A172 (cell line): Measurements from ENCODE around the gene RIC8B. TPM values are rescaled to one million over a fixed set of nuclear protein-coding genes. Genes with fewer than 3 reads are reported as not detected.
"Not testable (repeated sequence)": the region's sequence is repeated elsewhere in the genome, so short reads cannot be mapped to it uniquely, and the experiment has no call there.

ENCODE experiments used
- DNase-seq: peaks from one replicate; pipeline ENCODE4 v3.0.0-alpha.2; 2015; ENCODE audit warnings: low spot score
- total RNA-seq: library from RNA; depleted of rRNA; stranded (reverse); fragments of >200 nt; shearing (Covaris generic); gene quantifications from 2 replicates; pipeline ENCODE4 v1.2.3, GENCODE V29; 2014

The RIC8B gene
- total RNA-seq, 1 experiment from 2014 or later = 20.7 TPM

DNA sequence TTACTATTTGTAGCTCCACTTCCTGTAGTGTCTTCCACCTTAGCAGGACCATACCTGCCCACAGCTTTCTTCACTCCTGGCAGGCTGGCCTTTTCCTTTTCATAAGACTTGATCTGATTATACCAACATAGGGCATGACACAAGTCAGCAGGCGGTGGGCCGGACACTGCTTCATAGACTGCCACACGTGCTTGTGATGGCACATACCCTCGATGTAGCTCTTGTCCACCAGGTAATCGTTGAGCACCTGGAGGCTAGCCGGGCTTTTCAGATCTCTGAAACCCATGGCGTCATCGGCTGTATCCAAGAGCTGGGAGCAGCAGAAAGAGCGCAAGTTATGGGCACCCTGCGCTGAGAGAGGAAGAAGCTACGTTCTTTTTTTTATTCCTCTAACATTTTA lies 127.6 kb downstream of the RIC8B start:
- DNase-seq = no peak

DNA sequence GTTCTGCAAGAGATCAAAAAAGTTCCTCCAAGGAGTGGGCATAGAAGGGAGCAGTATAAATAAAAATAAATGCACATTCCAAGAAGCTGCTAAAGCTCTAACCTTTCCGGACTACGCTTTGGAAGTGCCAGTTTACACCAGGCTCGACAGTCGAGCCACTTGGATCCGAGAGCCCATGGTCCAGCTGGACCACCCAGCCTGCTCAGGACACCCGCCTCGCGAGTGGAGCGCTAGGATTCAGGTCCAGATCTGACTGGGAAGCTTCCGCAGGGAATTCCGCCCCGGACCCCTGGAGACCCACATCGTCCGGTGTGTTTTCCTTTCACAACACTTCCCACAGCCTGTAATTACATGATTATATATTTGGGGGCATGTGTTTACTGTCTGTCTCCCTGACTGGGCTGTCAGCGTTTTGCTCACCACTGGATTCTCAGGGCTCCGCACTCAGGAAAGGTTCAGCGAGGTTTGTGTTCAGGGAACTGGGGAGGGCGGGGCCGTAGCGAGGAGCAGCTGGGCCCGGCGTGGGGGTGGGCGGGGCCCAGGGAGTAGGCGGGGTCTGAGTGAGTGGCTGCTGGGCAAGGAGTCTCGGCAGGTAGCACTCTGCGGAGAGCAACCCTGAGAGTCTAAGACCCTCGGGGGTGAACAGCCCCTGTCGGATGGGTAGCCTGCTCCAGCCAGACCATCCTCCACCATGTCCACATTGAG lies 128.9 kb downstream of the RIC8B start:
- DNase-seq = peak; percentile 46

DNA sequence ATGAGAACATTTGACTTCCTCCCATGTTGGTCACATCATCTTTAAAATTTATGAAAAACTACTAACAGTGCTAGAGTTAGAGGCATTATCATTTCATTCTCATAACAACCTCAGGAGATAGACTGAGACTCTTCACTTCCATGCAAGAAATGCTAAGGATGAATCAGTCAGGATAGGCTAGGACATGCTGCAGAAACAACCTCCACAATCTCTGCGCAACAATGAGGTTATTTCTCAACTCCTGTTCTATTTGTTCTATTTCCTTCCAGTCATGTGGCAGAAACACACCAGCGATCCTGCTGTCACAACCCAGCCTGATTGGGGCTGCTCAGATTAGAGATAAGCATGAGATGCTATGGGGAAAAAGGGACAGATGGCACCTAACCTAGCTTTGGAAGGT lies 132.2 kb downstream of the RIC8B start:
- no peak for DNase-seq

DNA sequence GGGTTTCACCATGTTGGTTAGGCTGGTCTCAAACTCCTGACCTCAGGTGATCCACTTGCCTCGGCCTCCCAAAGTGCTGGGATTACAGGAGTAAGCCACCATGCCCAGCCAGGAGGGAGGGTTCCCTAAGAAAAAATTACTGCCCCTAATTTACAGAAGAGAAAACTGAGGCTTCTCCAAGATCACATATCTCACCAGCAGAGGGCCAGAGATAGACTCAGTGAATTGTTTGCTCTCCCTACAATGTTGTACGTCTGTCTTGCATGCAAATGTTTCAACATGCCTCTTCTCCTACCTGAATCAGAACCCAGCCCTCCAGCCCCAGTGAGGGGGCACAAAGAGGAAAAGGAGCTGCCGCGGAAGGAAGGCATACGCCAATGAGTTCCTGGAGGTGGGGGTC lies 132.9 kb downstream of the RIC8B start:
- no peak for DNase-seq

DNA sequence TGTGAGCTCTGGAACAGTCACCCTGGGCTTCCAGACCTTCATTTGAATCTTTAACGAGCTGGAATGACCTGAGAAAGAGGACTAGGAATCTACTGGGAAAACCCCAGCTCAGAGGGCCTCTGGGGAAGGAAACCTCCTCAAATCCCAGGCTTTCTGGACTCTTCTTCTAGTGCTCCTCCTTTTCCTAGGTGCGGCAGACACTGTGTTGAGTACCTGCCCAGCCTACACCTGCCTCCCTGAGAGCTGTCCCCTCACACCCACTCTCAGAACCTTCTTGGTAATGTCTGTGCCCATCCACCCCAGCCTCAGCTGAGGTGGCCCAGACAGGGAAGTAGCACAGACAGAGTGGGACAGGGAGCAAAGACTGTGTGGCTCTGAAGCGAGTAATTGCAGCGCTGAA lies 133.4 kb downstream of the RIC8B start:
- no peak for DNase-seq

DNA sequence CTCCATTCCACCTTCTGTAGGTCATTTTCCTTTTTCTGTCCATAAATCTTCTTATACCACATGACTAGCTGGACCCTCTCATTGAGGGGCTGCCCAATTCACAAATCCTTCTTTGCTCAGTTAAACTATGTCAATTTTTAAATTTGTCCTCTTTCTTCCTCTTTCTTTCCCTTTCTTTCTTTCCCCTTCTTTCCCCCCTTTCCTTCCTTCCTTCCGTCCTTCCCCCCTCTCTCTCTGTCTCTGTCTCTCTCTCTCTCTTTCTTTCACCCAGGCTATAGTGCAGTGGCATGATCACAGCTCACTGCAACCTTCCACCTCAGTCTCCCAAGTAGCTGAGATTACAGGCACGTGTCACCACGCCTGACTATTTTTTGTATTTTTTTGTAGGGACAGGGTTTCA lies 134.1 kb downstream of the RIC8B start:
- DNase-seq = no peak

DNA sequence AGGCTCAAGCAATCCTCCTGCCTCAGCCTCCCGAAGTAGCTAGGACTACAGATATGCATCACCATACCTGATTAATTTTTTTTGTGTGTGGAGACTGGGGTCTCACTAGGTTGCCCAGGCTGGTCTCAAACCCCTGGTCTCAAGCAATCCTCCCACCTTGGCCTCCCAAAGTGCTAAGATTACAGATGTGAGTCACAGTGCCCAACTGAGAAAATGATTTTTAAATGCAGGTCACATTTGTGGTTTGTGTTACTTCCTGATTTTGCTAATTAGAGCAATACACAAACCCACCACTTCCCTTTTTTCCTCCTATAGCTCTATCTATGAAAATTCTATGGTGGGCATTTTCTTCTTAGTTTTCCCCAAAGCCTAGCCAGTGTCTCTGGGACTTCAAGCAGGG lies 135.7 kb downstream of the RIC8B start:
- DNase-seq = no peak

DNA sequence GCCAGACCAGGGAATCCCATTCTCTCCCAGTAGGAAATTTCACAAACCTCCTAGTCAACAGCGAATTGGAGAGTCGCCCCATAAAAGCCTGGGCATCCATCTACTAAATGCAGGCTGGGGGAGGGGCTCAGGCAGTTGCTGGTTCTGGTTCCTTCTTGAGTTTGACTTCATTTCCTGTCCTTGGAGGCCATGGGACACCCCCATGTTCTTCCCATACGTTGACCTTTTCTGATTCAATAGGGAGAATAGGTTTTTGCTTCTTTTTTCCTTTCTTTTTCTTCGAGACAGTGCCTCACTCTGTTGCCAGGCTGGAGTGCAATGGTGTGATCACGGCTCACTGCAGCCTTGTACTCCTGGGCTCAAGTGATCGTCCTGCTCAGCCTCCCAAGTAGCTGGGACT lies 137.1 kb downstream of the RIC8B start:
- no peak for DNase-seq

DNA sequence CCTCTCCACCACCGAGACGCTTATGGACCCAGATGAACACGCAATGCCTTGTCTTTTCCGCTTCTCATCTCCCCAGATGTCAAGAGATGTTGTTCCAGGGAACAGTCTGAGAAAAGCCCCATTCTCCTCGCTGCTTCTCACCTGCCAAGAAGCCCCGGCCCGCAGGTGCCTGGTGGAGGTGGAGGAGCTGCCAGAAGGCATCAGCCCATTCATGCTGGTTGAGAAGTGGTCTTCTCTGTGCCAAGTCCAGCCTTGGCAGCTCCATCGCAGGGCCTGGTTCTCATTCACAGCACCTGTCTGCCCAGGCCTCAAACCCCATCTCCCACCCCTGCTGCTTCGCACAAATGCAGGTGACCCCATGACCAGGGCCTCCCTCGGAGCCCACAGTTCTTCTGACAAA lies 139.0 kb downstream of the RIC8B start:
- no peak for DNase-seq

DNA sequence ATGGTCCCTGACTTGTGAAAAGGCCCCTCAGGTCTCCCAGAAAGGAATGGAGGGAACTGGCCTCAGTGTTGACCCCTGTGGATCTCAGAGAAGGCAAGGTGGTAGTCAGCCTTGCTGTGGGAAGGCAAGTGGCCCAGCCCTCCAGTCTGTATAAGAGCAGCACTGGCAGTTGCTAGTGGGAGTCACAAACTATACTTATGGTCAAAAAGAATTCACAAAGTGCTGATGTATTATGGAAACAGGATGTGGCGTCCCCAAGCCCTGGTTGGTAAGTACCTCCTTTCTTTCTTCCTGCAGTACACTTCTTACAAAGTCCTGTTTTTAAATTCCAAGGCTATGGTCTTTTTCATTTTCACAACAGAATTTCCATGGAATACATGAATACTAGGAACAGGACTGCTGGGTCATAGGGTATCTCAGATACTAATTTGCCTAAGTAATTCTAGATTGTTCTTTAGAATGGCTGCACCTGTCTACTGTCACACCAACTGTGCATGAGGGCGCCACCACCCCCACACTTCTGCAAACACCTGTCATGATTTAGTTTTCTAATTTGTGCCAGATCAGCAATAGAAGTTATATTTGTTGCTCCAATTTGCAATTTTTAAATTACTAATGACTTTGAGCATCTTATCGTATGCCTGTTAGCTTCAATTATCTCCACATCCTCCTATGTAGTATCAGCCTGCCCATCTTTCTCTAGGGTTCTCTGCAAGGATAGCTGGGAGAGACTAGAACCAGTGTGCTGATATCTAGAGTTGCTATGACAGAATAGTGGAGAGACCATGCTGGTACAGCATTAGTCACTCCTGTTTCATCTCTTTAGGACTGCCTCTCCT lies 140.5 kb downstream of the RIC8B start:
- no peak for DNase-seq

DNA sequence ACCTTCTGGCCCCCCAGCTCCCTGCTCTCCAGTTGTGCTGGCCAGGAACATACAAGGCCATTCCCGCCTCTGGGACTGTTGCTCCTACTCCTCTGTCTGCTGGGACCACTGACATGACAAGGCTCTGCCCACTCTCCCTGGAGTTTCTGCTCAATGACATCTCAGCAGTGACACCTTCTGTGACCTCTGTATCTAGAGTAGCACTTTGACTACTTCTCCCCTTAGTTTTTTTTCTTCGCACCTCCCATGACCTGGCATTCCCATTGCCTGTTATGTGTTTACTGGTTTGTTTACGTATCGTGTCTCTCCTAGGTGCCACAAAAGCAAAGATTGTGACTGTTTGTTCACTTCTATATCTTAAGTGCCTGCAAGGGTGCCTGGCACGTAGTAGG lies 141.1 kb downstream of the RIC8B start:
- DNase-seq = no peak

DNA sequence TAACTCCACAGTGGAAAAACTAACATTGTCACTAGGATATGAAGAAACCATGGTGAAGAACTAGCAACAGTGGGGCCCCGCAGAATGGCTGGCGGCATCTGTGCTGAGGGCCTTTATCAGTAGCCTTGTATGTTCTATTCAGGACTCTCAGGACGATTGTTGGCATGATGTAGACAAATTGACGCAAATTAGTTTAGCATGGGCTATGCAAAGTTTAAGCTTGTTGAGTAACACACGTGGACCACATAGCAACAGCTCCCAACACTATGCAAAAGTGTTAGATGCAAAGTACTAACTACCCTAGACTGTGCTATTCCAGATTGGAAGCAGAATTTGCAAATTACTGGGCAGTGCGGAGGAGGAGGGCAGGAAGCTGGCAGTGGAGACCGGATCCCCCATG lies 143.0 kb downstream of the RIC8B start:
- DNase-seq = no peak

DNA sequence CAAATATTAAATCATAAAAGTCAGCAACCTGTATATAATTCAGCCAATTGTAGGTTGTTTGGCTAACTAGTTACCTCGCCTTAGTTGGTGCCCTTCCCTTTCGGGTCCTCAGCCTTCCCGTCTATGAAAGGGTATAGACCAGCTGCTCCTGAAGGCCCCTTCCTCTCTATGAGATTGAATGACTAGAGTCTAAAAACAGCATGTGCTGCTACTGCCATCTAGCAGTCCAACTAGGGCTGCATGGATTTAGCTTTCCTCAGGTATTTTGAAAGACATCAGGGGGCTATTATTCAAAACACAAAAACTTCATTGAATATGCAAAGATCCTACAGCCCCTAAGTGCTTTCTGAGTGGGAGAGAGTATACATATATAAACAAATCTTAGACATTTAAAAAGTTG lies 144.3 kb downstream of the RIC8B start:
- DNase-seq = no peak

DNA sequence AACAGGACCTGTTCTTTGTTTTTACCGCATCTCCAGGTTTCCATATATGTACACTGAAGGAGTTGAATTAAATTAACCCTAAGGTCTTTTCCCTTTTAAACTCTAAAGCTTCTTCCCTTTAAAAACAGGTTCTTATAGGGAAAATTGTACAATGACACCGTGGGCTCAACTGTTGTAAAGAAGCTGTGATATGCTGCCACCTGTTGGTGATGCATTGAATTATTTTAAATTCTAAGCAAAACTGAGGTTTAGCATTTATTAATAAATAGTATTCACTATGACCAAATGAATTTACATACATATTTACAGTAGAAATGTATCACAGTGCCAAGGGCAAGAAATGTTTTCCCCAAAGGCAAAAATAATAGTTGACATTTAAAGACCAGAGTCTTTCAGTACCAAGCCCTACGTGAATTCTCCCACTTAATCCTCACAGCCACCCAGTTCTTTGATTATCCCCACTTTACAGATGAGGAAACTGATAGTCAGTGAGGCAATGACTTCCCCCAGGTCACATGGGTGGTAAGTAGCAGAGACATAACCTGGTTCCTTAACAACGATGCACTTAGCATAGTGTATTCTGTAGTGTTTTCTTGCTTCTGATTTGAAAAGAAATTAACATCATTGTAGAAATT lies 145.5 kb downstream of the RIC8B start:
- peak; percentile 37 for DNase-seq

DNA sequence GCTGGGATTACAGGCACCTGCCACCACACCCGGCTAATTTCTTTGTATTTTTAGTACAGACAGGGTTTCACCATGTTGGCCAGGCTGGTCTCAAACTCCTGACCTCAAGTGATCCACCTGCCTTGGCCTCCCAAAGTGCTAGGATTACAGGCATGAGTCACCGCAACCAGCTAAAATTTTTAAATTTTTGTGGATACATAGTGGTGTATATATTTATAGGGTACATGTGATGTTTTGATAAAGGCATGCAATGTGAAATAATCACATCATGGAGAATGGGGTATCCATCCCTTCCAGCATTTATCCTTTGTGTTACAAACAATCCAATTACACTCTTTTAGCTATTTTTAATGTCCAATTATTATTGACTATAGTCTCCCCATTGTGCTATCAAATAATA lies 147.5 kb downstream of the RIC8B start:
- not testable (repeated sequence) for DNase-seq

DNA sequence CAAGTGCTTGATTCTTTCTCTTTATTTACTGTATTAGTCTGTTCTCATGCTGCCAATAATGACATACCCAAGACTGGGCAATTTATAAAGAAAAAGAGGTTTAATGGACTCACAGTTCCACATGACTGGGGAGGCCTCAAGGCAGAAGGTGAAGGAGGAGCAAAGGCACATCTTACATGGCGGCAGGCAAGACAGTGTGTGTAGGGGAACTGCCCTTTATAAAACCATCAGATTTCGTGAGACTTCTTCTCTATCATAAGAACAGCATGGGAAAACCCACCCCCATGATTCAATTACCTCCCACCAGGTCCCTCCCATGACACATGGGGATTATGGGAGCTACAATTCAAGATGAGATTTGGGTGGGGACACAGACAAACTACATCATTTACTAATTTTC lies 149.1 kb downstream of the RIC8B start:
- not testable (repeated sequence) for DNase-seq

DNA sequence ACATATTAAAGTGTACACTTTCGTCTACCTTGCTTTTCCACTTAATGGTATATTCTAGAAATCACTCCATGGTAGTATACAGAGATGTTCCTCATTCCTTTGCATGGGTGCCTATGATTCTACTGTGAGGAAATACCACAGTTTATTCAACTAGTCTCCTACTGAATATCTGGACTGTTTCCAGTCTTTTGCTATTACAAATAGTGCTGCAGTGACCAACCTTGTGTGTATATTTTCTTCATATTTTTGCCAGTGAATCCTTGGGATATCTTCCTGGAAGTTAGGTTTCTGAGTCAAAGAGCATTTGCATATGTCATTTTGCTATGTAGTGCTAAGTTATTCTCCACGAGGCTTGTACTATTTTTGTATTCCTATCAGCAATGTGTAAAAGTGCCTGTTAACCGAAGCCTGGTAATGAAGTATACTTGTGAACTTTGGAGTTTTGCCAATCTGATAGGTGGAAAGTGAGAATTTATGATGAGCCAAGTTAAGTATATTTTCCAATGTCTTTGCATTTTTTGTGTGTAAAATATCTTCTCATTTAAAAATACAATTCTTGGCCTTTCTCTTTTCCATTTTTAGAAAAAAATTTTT lies 149.9 kb downstream of the RIC8B start:
- no peak for DNase-seq

DNA sequence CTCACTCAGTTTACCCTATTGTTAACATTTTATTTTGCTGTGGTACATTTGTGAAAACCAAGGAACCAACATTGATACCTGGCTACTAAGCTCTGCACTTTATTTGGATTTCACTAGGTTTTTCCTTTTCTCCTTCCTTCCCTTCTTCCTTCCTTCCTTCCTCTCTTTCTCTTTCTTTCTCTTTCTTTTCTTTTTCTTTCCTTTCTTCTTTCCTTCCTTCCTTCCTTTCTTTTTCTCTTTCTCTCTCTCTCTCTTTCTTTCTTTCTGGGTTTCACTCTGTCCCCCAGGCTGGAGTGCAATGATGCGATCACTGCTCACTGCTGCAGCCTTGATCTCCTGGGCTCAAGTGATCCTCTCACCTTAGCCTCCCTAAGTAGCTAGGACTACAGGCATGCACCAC lies 152.2 kb downstream of the RIC8B start:
- no peak for DNase-seq

DNA sequence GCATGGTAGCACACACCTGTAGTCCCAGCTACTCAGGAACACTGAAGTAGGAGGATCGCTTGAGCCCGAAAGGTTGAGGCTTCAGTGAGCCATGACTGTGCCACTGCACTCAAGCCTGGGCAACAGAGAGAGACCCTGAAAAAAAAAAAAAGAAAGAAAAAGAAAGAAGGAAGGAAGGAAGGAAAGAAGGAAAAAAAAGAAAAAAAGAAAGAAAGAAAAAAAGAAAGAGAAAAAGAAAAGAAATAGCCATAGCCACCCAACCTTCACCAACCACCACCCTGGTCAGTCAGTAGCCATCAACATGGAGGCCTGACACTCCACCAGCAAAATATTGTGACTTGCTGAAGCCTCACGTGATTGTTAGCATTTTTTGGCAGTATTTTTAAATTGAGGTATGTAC lies 159.8 kb downstream of the RIC8B start:
- DNase-seq = no peak
